Vagina (tissue), 2 donors: ENCODE measurements around the gene DHRS11. TPM values are rescaled to one million over a fixed set of nuclear protein-coding genes. Genes with fewer than 3 reads are reported as not detected.

Source experiments
- DNase-seq, 2 donors: peaks; one replicate each; pipeline ENCODE4 v3.0.0-alpha.2; 2017; ENCODE audit errors: extremely low spot score in 2 of 2
- H3K27ac ChIP-seq: fragments of 200-600 bp; sonication (generic); one replicate; pipeline ENCODE4 v1.5.1; 2019
- H3K27me3 ChIP-seq: fragments of 200-600 bp; sonication (generic); one replicate; pipeline ENCODE4 v1.5.1; 2019
- H3K36me3 ChIP-seq, 2 donors: fragments of 200-600 bp; sonication (generic); one replicate each; pipeline ENCODE4 v1.5.1; 2017 to 2019
- H3K4me1 ChIP-seq: fragments of 200-600 bp; sonication (generic); one replicate; pipeline ENCODE4 v1.5.1; 2019
- H3K4me3 ChIP-seq, 2 donors: fragments of 200-600 bp; sonication (generic); 1 replicate in 1 of 2; 2 replicates in 1 of 2; pipeline ENCODE4 v1.5.1; 2016 to 2019
- H3K9me3 ChIP-seq: fragments of 200-600 bp; sonication (generic); one replicate; pipeline ENCODE4 v1.5.1; 2019
- CTCF ChIP-seq, 3 experiments: fragments of 450-650 bp in 2 of 3; fragments of 200-600 bp in 1 of 3; sonication (generic) in 1 of 3; IDR thresholded peaks; one replicate each; pipeline ENCODE4 v1.5.1; 2017 to 2019; ENCODE audit warnings: antibody characterized with exemption in 3 of 3, mild to moderate bottlenecking in 2 of 3, moderate library complexity in 2 of 3
- POLR2A ChIP-seq, 2 donors: fragments of 450-650 bp; IDR thresholded peaks; one replicate each; pipeline ENCODE4 v1.6.1; 2017; ENCODE audit warnings: antibody characterized with exemption in 2 of 2, mild to moderate bottlenecking in 2 of 2, moderate library complexity in 2 of 2
- POLR2AphosphoS5 ChIP-seq, 2 donors: sonication (generic); formaldehyde crosslinking; IDR thresholded peaks; one replicate each; pipeline ENCODE4 v1.9.0; 2017; ENCODE audit warnings: antibody characterized with exemption in 2 of 2, mild to moderate bottlenecking in 2 of 2, low read depth in 1 of 2; ENCODE audit not compliant: insufficient read depth in 1 of 2
- intact Hi-C: fragments of 100-400 bp; cut with DNase I; formaldehyde crosslinking; loops from one replicate; pipeline ENCODE4 v1.15.1; 2023
- total RNA-seq: library from RNA; depleted of rRNA; stranded (reverse); fragments of >200 nt; gene quantifications from one replicate; pipeline ENCODE4 v1.2.3, GENCODE V29; 2016

The DHRS11 gene
- total RNA-seq, 1 donor from 2014 or later, result 12.0 TPM

GRCh38 chr17:36545077-36545464 is 46.6 kb upstream of the DHRS11 start:
- no peak for TF ChIP-seq CTCF (IDR thresholded peaks at IDR 0.05)
- TF ChIP-seq POLR2AphosphoS5 (IDR thresholded peaks at IDR 0.05; ENCODE audit: insufficient read depth in 1 of 2, low read depth in 1 of 2), result peak in 1 of 2 donors; percentile 0
- TF ChIP-seq POLR2A (IDR thresholded peaks at IDR 0.05), result no peak
- peak overlapping the region; percentile 94 to 98 for H3K4me3 ChIP-seq
- intact Hi-C loops, result loop anchor here (10.0 kb wide), 1 partner anchor 50 kb away; the partner anchor contains the start of gene DHRS11
- no peaks in the 10 kb centered on the region for H3K36me3 ChIP-seq
- H3K9me3 ChIP-seq, result no peaks in the 10 kb centered on the region
- H3K27me3 ChIP-seq, result no peaks in the 10 kb centered on the region
- no peak for DNase-seq
- H3K27ac ChIP-seq, result peak overlapping the region; percentile 100
- peaks cover 51% of the 10 kb centered on the region for H3K4me1 ChIP-seq

- peaks cover 54% of the 10 kb centered on the region for H3K4me1 ChIP-seq
- intact Hi-C loops, result loop anchor here (10.0 kb wide), 1 partner anchor 49 kb away; the partner anchor contains the start of gene DHRS11
These were observed 45.9 kb upstream of the DHRS11 start for GRCh38 chr17:36545465-36546417.

GRCh38 chr17:36546418-36547093 is 45.1 kb upstream of the DHRS11 start:
- peak overlapping the region; percentile 100 for H3K27ac ChIP-seq
- H3K4me1 ChIP-seq, result peaks cover 62% of the 10 kb centered on the region
- H3K36me3 ChIP-seq, result no peaks in the 10 kb centered on the region
- intact Hi-C loops, result loop anchor here (10.0 kb wide), 1 partner anchor 48 kb away; the partner anchor contains the start of gene DHRS11
- no peaks in the 10 kb centered on the region for H3K27me3 ChIP-seq
- H3K4me3 ChIP-seq, result peak overlapping the region; percentile 94 to 98
- TF ChIP-seq POLR2AphosphoS5 (IDR thresholded peaks at IDR 0.05; ENCODE audit: insufficient read depth in 1 of 2, low read depth in 1 of 2), result no peak
- no peak for TF ChIP-seq CTCF (IDR thresholded peaks at IDR 0.05)
- TF ChIP-seq POLR2A (IDR thresholded peaks at IDR 0.05), result no peak
- no peak for DNase-seq
- H3K9me3 ChIP-seq, result no peaks in the 10 kb centered on the region

More at GRCh38 chr17:36545465-36546417, 45.9 kb upstream of the DHRS11 start:
- TF ChIP-seq POLR2AphosphoS5 (IDR thresholded peaks at IDR 0.05; ENCODE audit: insufficient read depth in 1 of 2, low read depth in 1 of 2) (peak; percentile 16 to 47), POLR2A (IDR thresholded peaks at IDR 0.05) (peak in 1 of 2 donors; percentile 56), CTCF (IDR thresholded peaks at IDR 0.05) (peak in 1 of 3 experiments; percentile 5)
- DNase-seq, result peak in 1 of 2 donors; percentile 98
- Histone ChIP-seq H3K27me3 (no peaks in the 10 kb centered on the region), H3K27ac (peak overlapping the region; percentile 100), H3K4me3 (peak overlapping the region; percentile 94 to 98), H3K36me3 (no peaks in the 10 kb centered on the region), H3K9me3 (no peaks in the 10 kb centered on the region)

GRCh38 chr17:36547776-36548175 is 43.9 kb upstream of the DHRS11 start:
- H3K27ac ChIP-seq, result no peak overlapping the region
- no peaks in the 10 kb centered on the region for H3K36me3 ChIP-seq
- H3K27me3 ChIP-seq, result no peaks in the 10 kb centered on the region
- TF ChIP-seq POLR2AphosphoS5 (IDR thresholded peaks at IDR 0.05; ENCODE audit: insufficient read depth in 1 of 2, low read depth in 1 of 2) (no peak), CTCF (IDR thresholded peaks at IDR 0.05) (no peak), POLR2A (IDR thresholded peaks at IDR 0.05) (no peak)
- no peaks in the 10 kb centered on the region for H3K9me3 ChIP-seq
- peaks cover 72% of the 10 kb centered on the region for H3K4me1 ChIP-seq
- H3K4me3 ChIP-seq, result no peak overlapping the region
- intact Hi-C loops, result loop anchor here (10.0 kb wide), 1 partner anchor 47 kb away; the partner anchor contains the start of gene DHRS11
- DNase-seq, result no peak
